Retina (tissue), 1 donor: ENCODE results near the gene AZU1.

ENCODE experiments used
- DNase-seq: peaks from one replicate; pipeline ENCODE4 v3.0.0-alpha.2; 2016

AZU1 gene, protein sequence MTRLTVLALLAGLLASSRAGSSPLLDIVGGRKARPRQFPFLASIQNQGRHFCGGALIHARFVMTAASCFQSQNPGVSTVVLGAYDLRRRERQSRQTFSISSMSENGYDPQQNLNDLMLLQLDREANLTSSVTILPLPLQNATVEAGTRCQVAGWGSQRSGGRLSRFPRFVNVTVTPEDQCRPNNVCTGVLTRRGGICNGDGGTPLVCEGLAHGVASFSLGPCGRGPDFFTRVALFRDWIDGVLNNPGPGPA

DNA sequence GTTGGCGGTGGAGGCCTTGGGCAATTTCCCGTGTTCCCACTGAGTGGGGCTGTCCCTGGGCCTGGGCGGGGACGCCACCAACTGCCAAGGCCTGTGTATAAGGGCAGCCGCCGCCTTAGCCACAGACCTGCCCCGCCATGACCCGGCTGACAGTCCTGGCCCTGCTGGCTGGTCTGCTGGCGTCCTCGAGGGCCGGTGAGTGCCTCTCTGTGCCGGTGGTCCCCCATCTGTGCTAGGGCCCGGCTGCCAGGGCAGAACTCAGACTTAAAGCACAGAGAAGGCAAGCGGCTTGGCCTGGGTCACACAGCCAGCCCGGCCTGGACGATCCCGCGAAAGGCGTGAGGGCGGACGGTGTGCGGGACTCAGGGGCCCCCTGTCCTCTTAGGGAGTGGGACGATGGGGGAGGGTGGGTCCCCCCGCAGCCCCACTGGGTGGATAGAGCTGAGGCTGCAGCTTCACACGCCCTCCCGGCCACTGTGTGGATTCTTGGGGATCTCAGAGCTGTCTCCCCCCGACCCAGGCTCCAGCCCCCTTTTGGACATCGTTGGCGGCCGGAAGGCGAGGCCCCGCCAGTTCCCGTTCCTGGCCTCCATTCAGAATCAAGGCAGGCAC is at the start of gene AZU1:
AZU1 (plus strand) TSS at position 128 of the 612 bp plus-strand sequence; CDS start at position 138, 10 bp downstream.
- DNase-seq: no peak

DNA sequence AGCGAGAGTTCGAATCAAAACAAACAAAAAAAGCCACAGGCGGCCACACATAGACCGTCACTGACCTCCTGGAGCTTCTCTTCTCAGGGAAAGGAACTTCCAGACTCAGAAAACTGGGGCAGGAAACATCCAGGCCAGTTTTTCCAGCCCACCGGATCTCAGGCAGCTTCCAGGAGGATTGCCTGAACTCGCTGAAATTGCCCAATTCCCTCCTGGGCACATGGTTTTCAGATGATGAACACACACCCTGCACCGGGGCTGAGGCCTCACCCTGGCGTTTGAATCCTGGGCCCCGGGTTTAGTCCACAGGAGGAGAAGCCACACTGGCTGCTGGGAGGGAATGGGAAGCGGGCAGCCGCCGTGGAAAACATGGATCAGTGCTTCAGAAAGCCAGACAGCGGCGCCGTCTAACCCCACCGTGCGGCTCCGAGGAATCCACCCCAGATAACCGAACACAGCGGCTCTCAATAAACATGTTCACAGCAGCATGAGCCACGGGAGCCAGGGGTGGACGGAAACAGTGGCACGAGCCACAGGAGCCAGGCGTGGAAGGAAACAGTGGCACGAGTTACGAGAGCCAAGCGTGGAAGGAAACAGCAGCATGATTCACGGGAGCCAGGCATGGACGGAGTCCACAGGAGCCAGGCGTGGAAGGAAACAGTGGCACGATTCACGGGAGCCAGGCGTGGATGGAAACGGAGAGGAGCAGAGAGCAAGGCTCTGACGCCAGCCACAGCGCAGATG is 48.6 kb upstream of the AZU1 start:
- DNase-seq: peak; percentile 73

DNA sequence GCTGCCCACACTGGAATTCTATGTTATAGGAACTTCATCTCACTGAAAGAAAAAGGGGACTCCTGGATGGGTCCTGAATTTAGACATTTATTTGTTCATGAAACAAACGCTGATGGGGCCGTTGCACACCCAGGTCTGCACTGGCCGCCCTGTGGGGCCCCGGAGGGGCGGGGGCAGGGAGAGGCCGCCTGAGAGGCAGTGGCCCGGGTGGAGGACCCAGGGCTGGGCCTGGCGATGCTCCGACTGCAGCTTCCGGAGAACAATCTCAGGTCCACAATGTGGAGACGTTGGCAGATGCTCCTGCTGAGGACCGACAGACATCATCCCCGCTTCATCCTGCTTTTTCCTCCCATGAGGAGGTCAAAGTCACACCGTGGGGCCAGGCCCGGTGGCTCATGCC is 46.7 kb upstream of the AZU1 start:
- DNase-seq: no peak

DNA sequence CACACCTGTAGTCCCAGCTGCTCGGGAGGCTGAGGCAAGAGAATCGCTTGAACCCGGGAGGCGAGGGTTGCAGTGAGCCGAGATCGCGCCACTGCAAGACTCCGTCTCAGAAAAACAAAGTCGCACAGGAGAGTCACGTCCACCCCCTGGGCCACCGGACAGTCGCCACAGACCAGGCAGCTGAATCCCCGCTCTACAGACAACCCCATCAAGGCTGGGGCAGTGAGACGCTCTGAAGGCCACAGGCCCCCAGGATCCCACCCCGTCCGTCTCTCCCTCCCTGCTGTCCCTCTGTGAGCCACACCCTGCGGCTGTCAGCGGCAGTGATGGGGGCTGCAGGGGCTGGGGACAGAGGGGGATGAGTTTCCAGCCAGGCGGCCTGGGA is 45.8 kb upstream of the AZU1 start:
- no peak for DNase-seq

DNA sequence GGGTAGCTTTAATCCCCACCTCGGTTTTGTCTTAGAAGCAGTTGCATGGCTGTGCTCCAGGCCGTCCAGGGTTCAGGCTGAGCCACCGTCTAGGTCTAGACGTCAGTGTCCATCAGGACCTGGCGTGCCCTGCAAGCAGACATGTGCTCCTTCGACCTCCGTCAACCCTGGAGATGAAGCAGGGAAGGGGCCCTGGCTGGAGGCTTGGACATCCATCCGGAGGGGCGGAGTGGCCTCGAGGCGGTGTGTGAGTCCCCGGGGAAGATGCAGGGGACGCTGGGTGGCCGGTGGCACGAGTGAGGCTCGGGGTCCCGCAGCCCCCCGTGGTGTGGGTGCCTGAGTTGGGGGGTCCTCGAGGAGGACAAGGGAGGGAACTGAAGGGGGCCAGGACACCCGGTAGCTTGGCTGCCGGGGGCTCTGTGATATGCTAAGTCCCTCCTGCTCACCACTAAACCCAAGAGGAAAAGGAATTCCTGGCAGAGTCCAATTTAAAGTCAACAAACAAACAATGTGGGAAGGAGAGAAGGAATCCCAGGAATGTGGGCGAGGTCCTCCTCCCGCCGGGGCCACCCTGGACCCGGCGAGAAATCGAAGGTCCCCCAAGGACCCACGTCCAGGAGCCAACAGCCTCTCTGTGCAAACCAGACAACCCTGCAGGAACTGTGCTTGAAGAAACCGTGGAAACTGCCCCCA is 45.3 kb upstream of the AZU1 start:
- peak; percentile 43 for DNase-seq

DNA sequence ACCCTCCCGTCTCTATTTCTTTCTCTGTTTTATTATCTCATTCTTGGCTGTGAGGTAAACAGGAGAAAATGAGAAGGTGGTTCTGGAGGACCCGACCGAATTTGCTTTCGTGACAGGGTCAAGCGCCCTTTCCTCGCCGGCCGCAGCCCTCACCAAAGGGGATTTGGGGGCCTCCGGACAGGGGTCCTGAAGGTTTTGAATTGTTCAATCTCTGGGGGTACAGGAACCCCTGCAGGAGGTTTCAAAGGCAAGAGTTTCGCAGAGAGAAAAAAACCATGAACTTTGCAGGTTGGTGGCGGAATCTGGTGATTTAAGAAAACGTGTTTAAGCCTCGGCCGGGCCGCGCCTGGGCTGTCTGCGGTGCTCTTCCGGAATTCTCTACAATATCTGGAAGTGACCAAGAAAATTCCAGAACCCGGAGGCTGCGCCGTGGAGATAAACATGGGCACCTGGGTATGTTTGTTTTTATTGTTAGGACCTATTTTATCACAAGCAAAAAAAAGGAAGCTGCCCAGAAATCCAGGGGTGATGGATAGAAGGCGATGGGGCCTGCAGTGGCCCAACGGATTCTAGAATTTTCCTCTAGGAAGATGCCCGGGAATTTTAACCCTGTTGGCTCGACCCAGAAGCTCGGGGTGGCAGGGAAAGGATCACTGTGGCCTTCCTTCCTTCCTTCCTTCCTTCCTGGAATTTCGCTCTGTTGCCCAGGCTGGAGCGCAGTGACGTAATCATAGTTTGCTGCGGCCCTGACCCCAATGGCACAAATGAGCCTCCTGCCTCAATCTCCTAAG is 44.6 kb upstream of the AZU1 start:
- no peak for DNase-seq

DNA sequence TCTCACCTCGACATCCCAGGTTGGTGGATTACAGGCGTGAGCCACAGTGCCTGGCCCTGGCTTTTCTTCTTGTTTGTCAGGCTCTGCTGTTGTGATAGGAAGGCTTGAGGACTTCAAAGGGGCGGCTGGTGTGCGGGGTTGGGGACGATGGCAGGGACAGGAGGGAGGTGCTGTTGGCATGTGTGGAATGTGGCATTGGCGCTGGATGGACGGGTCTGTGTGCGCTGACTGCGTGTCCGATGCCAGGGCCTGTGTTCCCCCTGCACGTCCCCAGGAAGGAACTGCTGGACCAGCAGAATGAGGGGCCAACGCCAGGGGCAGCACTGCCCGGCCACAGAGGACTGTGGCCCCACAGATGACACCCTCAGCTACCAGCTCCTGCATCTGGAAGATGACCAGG is 43.1 kb upstream of the AZU1 start:
- DNase-seq: no peak

DNA sequence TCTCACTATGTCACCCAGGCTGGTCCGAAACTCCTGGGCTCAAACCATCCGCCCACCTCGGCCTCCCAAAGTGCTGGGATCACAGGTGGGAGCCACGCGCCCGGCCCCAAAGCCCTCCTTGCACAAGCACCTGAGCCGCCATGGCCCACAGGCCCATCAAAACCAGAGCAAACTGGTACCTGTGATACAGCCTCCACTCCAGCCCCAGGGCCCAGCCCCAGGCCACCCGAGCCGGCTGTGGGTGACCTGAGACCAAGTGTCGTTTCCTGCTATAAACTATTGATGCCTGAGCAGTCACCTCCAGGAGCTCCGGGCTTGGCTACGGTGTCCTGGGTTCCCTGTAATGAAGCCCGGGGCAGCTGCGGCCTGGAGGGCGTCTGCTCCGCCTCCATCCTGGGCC is 40.1 kb upstream of the AZU1 start:
- DNase-seq: no peak

DNA sequence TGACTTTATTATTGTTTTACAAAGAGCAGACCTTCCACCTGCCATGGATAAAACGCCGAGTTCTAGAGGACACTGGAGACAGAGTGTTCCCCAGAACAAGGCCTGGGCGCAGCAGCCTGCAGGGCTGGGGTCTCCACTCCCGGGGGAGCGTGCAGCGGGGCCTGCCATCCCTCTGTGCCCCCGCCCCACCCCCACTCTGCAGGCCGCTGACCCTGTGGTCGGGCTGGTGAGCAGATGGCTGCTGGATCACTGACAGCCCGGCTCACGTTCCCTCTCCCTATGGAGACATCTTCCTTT is 39.0 kb upstream of the AZU1 start:
- no peak for DNase-seq

DNA sequence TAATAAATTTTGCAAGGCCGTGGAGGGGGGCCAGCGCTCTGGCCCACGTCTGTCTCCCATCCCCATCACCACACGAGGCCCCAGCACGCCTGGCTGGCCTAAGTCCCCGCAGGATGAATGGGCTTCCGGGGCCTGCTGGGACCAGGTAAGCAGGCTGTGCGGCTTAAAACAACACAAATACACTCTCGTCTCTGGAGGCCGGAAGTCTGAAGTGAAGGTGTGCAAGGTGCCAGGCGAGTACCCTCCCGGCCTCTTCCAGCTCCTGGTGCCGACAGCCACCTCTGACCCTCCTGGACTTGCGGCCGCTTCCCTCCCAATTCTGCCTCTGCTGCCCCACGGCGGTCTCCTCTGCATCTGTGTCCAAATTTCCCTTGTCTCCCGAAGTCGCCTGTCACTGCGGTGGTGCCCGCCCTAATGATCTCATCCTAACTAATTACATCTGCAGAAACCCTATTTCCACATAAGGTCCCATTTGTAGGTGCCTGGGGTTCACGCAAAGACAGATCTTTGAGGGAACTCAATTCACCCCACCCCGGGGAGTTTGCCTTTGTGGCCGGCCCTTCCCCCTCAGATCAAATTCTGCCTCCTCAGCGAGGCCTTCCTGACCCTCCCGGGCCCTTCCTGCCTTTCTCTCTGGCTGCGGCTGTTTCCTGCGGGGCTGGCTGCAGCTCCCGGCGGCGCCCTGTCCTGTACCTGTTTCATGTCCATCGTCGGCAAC is 38.5 kb upstream of the AZU1 start:
- peak; percentile 79 for DNase-seq

DNA sequence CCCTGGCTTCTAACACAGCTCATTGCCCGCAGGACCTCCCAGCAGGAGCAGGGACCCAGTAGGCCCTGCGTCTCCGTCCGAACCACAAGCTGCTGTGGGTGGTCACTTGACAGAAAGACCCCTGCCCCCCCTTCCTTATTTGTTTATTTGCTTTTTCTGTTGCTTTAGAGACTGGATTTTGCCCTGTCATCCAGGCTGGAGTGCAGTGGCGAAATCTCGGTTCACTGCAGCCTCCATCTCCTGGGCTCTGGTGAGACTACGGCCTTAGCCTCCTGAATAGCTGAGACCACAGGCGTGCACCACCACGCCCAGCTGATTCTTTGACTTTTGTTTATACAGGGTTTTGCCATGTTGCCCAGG is 38.0 kb upstream of the AZU1 start:
- DNase-seq: no peak

DNA sequence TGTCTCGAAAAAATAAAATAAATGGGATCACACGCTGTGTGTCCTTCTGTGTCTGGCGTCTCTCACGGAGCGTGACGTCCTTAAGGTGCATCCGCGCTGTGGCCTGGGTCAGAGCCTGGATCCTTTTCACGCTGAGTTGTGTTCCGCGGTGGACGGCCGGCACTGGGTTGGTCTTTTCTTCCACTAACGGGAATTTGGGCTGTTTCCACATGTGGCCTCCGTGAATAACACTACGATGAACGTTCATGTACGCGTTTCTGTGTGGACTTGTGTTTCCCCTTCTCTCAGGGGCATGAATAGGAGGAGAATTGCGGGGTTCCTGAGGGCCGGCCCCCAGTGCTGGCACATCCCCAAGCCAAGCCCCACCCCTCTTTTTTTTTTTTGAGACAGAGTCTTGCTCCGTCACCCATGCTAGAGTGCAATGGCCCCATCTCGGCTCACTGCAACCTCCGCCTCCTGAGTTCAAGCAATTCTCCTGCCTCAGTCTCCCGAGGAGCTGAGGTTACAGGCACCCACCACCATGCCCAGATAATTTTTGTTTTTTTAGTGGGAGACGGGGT is 36.5 kb upstream of the AZU1 start:
- no peak for DNase-seq

DNA sequence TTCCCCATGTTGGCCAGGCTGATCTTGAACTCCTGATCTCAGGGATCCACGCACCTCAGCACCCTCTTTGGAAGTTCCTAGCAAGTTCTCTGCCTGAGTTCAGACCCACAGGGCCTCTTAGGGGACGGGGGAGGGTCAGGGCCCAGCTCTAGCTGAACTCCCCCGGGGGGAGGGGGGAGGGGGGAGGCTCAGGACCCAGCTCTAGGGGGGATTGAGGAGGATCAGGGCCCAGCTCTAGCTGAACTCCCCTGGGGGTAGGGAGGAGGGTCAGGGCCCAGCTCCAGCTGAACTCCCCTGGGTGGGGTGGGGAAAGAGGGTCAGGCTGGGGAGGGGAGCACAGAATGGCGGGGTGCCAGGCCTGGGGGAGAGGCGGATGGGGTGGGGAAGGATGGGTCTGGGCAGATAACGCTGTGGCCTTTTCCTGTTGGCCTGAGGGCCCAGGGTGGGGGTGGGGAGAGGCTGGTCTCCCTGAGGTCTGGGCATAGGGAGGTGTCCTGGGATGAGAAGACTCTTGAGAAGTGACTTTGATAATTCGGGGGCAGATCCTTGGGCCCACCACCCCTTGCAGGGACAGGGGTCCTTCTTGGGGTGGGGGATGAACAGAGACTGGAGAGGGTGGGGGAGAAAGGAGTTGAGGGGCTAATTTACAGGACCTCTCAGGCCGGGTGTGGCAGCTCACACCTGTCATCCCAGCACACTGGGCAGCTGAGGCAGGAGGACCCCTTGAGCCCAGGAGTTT is 35.9 kb upstream of the AZU1 start:
- no peak for DNase-seq

DNA sequence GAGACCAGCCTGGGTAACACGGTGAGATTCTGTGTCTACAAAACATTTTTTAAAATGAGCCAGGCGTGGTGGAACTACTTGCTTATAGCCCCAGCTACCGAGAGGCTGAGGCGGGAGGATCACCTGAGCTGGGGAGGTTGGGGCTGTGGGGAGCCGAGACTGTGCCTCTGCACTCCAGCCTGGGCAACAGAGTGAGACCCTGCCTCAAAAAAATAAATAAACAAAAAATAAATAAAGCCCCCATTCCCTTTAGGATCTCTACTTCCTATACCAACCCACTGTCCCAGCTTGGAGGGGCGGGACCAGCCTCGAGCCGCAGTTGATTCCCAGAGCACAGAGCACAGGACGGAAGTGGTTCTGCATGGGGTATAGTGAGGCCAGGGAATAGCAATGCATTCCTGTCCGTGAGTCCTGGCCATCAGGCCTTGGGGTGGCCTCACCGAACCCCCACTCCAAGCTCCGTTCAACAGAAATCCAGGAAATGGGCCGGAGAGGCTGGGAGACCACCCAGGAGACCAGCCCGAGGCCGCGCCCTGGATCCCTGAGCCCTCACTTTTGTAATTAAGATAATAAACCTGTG is 35.2 kb upstream of the AZU1 start:
- DNase-seq: no peak

DNA sequence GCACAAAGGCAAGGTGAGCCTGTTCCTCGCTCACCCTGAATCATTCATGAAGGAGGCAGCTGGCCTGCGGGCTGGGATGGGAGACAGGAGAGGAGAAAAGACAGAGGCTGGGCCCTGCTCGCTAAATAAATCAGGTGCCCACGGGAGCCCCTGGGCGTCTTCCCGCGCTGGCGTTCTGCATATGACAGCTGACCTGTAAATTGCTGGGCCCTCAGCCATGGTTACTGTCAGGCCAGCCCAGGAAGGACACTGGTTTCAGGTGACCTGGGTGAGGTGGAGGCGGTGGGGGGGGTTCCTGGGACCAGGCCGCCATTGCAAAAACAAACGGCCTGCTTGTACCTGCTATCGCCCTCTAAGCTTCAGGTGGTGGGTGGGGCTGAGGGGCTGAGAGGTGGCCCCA is 33.8 kb upstream of the AZU1 start:
- DNase-seq: no peak

DNA sequence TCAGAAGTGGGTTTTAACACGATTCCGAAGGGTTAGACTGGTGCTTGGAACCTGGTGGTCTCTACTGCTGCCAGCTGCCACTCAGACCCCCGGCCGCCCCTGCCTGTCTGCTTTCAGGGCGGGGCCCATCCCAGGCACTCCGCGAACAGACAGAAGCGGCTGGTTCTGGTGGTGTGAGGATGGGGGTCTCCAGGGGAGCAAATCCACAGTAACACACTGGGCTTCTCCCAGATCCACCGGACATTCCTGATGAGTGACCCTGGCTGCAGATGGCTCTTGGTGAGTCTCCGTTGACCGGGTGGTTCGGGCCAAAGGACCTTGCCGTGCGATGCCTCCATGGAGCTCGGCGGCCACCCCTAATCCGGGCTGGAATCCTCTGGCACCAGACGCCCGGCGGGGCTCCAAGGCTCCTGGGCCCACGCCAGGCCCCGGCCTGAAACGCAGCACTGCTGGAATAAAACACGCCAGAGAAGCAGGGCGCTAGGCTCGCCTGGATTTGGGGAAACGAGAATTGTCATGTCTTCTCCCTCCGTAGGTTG is 32.5 kb upstream of the AZU1 start:
- DNase-seq: no peak

DNA sequence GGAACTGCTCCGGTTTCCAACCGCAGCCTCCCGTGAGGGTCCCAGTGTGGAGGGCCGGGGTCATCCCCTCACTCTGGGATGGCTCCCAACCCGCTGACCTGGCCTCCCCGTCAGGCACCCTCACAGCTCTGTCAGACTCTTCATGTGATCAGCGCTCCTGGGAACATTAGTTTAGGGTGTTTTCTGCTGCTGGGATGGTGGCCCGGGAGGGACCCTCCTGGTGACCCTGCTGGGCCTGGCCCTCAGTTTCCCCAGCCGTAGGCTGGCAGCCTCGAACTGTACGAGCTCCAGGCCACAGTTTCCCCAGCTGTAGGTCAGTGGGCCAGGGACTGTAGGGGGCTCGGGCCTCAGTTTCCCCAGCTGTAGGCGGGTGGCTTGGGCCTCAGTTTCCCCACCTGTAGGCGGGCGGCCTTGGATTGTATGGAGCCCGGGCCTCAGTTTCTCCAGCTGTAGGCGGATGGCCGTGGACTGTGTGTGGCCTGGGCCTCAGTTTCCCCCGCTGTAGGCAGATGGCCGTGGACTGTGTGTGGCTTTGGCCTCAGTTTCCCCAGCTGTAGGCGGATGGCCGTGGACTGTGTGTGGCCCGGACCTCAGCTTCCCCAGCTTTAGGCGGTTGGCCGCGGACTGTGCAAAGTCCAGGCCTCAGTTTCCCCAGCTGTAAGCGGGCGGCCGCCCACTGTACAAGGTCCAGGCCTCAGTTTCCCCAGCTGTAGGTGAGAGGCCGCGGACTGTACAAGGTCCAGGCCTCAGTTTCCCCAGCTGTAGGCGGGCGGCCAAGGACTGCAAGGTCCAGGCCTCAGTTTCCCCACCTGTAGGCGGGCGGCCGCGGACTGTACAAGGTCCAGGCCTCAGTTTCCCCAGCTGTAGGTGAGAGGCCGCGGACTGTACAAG is 31.7 kb upstream of the AZU1 start:
- DNase-seq: no peak

DNA sequence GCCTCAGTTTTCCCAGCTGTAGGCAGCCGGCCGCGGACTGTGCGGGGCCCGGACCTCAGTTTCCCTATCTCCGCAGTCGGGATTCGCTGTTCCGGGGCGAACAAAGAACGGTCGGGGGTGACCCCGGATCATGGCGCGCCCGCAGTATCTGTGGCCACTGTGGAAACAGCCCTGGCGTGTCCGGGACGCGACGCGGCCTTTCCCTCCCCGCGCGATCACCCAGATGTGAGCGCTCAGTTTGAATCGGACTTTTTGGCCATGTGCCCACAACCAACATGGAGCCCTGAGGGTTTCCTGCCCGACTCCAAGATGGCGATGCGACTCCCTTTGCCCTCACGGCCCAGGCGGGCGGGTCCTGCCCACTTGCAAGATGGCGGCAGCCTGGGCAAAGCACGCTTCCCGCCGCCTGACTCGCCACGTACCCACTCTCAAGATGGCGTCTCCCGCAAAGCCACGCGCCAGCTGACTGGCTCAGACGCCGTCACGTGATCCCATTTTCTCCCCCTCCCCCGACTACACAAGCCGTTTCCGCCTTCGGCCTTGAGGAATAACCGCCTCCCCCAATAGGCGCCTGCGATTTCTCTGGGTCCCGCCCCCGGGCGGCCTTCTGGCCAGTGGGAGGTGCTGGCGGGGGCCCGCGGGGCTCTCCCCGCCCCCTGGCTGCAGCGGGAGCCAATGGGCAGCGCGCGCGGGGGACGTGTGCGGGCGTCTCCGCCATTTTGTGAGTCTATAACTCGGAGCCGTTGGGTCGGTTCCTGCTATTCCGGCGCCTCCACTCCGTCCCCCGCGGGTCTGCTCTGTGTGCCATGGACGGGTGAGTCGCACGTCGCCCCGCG is 30.7 kb upstream of the AZU1 start, which contains the start of gene PTBP1:
PTBP1 (plus strand) TSS at position 761 of the 836 bp plus-strand sequence; CDS start at position 807, 46 bp downstream.
- peak; percentile 99 for DNase-seq
